Measurements from ENCODE around the gene LRRK1. TPM values are rescaled to one million over a fixed set of nuclear protein-coding genes. Genes with fewer than 3 reads are reported as not detected.

LRRK1 gene
- total and polyA plus RNA-seq, 2 experiments from 2014 or later, result 6.2 to 6.4 TPM

DNA sequence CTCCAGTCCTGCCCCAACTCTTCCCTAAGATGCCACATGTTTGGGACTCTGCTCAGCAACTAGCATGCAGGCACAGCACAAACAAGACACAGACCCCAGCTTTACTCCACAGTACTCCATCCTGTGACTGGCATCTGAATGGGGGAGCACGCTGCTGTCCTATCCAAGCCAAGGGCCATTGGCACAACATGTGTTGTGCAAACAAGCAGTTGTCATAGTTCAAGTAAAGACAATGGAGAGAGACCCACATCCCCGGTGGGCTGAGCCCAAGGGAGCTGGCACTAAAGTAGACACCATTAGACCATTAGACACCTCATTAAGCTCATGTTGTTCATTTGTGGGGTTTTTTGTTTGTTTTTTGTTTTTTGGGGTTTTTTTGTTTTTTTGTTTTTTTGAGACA is 200.0 kb downstream of the LRRK1 start:
- WGBS, 2 experiments (ENCODE audit: low coverage in 1 of 2, low lambda C conversion rate in 2 of 2, missing lambda C conversion rate in 2 of 2), result 80 to 82% methylated on average over 2 of the region's 2 CpGs
- in situ Hi-C loops (cut with MboI), result no loop called here
- H3K9me2 ChIP-seq (ENCODE audit: insufficient read depth), result no peaks in the 10 kb centered on the region

More for the DNA sequence above, 200.0 kb downstream of the LRRK1 start:
- Histone ChIP-seq H3K79me2 (ENCODE audit: insufficient read depth) (no peaks in the 10 kb centered on the region), H3K4me3 (no peak overlapping the region), H3K4me1 (ENCODE audit: insufficient read depth) (peaks cover 38% of the 10 kb centered on the region), H2AFZ (no peak overlapping the region), H3K9ac (no peak overlapping the region), H3K4me2 (ENCODE audit: unreplicated experiment) (no peak overlapping the region), H3K36me3 (ENCODE audit: low read depth) (no peaks in the 10 kb centered on the region), H3F3A (ENCODE audit: insufficient read depth) (peaks cover 22% of the 10 kb centered on the region), H3K9me3 (ENCODE audit: low read depth) (no peaks in the 10 kb centered on the region), H3K27me3 (replicated peaks; ENCODE audit: insufficient read depth) (no peaks in the 10 kb centered on the region), H4K20me1 (ENCODE audit: insufficient read depth) (no peaks in the 10 kb centered on the region), H3K27ac (no peak overlapping the region)
- no peak for DNase-seq
- TF ChIP-seq EZH2phosphoT487 (IDR thresholded peaks at IDR 0.05; ENCODE audit: insufficient read depth, low read depth), result no peak
- no peak for TF ChIP-seq EZH2 (IDR thresholded peaks at IDR 0.05; ENCODE audit: insufficient read depth, poor library complexity, severe bottlenecking)

Other genes with a start within 250 kb of the LRRK1 start
- gene ALDH1A3, start 39.5 kb upstream of the LRRK1 start, total RNA-seq (2014; rRNA removed; shearing (Covaris generic)), result 5.8 and 9.9 TPM in 2 replicates
- 4.8 TPM in 2 replicates for gene ALDH1A3, start 39.5 kb upstream of the LRRK1 start, polyA plus RNA-seq (2016; fragmentation: Nextera tagmentation; extraction: Ambion mirVana)